Tibial nerve (tissue), 4 donors: ENCODE measurements around the gene MBNL2. TPM values are rescaled to one million over a fixed set of nuclear protein-coding genes. Genes with fewer than 3 reads are reported as not detected.

Experiments used
- DNase-seq, 2 donors: peaks; one replicate each; pipeline ENCODE4 v3.0.0-alpha.2; 2019; ENCODE audit warnings: low spot score in 2 of 2
- H3K27ac ChIP-seq, 4 donors: fragments of 200-600 bp; sonication (generic) in 3 of 4; one replicate each; pipeline ENCODE4 v1.5.1; 2017 to 2019; ENCODE audit warnings: mild to moderate bottlenecking in 1 of 4
- H3K27me3 ChIP-seq, 2 donors: fragments of 200-600 bp; sonication (generic) in 1 of 2; one replicate each; pipeline versions ENCODE4 v1.5.1 to v1.6.0; 2017 to 2019
- H3K36me3 ChIP-seq, 3 donors: fragments of 200-600 bp; sonication (generic); one replicate each; pipeline ENCODE4 v1.5.1; 2018 to 2019
- H3K4me1 ChIP-seq, 4 donors: fragments of 200-600 bp; sonication (generic) in 3 of 4; one replicate each; pipeline ENCODE4 v1.5.1; 2017 to 2019
- H3K4me3 ChIP-seq, 4 donors: fragments of 200-600 bp; sonication (generic) in 3 of 4; one replicate each; pipeline ENCODE4 v1.5.1; 2017 to 2019; ENCODE audit warnings: mild to moderate bottlenecking in 1 of 4, moderate library complexity in 1 of 4
- H3K9me3 ChIP-seq, 4 donors: fragments of 200-600 bp; sonication (generic) in 3 of 4; one replicate each; pipeline ENCODE4 v1.5.1; 2017 to 2019
- EP300 ChIP-seq, 2 donors: sonication (generic); formaldehyde crosslinking; IDR thresholded peaks; one replicate each; pipeline ENCODE4 v1.6.1; 2017; ENCODE audit warnings: antibody characterized with exemption in 2 of 2, mild to moderate bottlenecking in 1 of 2
- POLR2A ChIP-seq, 2 donors: fragments of 450-650 bp; IDR thresholded peaks; one replicate each; pipeline ENCODE4 v1.6.1; 2017; ENCODE audit warnings: antibody characterized with exemption in 2 of 2, mild to moderate bottlenecking in 2 of 2, moderate library complexity in 2 of 2
- WGBS, 2 donors: methylation state at CpG; one replicate each; pipeline ENCODE4 v1.1.5; 2018; 5-methylcytosine and 5-hydroxymethylcytosine counted together
- total RNA-seq, 4 donors: library from RNA; depleted of rRNA; stranded (reverse); fragments of >200 nt; gene quantifications; one replicate each; pipeline ENCODE4 v1.1.0, GENCODE V29; 2016
- TF ChIP-seq, protein P1 (sequence below), 5 experiments: fragments of 200-600 bp in 3 of 5; fragments of 450-650 bp in 2 of 5; sonication (generic) in 3 of 5; IDR thresholded peaks; one replicate each; pipeline ENCODE4 v1.5.1; 2016 to 2019; ENCODE audit warnings: antibody characterized with exemption in 5 of 5, mild to moderate bottlenecking in 3 of 5, moderate library complexity in 2 of 5

MBNL2 gene
- total RNA-seq, 4 donors from 2014 or later: 87.9 to 126 (median 95.5) TPM

DNA sequence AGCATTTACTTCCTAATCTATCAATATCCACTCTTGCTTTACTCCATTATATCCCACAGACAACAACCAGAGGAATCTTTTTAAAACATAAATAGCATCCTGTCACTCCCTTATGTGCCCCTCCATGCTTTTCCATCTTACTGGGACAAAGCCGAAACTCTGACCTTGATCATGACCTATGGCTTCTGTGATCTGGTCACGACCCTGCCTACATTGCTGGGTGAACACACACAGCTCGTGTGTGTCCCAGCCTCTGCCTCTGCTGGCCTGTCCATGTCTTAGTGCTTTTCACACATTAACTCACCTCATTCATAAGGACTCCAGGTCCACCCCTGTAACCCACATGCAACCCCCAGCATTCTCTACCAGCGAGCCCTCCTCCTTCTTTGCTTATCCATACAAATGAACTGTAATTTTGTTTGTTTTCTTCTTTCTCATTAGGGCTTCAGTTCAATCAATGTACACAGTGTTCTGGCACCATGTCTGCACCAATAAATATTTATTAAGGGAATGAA, 115.9 kb downstream of the MBNL2 start:
- no peak for TF ChIP-seq POLR2A (IDR thresholded peaks at IDR 0.05)
- TF ChIP-seq EP300 (IDR thresholded peaks at IDR 0.05): no peak
- TF ChIP-seq, protein P1, sequence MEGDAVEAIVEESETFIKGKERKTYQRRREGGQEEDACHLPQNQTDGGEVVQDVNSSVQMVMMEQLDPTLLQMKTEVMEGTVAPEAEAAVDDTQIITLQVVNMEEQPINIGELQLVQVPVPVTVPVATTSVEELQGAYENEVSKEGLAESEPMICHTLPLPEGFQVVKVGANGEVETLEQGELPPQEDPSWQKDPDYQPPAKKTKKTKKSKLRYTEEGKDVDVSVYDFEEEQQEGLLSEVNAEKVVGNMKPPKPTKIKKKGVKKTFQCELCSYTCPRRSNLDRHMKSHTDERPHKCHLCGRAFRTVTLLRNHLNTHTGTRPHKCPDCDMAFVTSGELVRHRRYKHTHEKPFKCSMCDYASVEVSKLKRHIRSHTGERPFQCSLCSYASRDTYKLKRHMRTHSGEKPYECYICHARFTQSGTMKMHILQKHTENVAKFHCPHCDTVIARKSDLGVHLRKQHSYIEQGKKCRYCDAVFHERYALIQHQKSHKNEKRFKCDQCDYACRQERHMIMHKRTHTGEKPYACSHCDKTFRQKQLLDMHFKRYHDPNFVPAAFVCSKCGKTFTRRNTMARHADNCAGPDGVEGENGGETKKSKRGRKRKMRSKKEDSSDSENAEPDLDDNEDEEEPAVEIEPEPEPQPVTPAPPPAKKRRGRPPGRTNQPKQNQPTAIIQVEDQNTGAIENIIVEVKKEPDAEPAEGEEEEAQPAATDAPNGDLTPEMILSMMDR (IDR thresholded peaks at IDR 0.05): no peak
- H3K4me1 ChIP-seq: peaks cover 0 to 86% (median 33%) of the 10 kb centered on the region in 4 donors
- no peaks in the 10 kb centered on the region for H3K9me3 ChIP-seq
- H3K27me3 ChIP-seq: no peaks in the 10 kb centered on the region
- H3K4me3 ChIP-seq: no peak overlapping the region
- H3K36me3 ChIP-seq: peaks cover 0 to 9% (median 0%) of the 10 kb centered on the region in 3 donors
- 43 to 58% methylated on average over 4 of the region's 4 CpGs for WGBS, 2 donors
- no peak for DNase-seq
- H3K27ac ChIP-seq: peak overlapping the region; percentile 2 to 83 (median 53)

DNA sequence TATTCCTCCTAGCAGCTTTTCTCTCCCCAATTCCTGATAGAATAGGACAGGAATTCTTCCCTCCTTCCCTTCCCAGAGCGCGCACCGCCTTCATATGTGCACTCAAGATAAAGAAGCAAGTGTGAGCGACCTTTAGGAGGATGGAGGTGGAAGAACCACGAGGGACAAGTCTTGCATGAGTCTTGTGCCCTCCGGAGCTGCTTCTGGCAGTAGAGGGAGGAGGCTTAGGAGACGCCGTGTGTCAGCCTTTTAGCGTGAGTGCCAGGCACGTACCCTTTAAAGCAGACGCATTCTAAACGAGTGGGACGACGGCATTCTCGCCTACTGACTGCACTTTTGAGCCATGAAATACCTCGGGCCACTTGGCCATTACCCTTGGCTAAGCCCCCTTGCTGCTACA, 116.4 kb downstream of the MBNL2 start:
- 58 to 60% methylated on average over 16 of the region's 16 CpGs for WGBS, 2 donors
- TF ChIP-seq, protein P1 (IDR thresholded peaks at IDR 0.05): no peak
- TF ChIP-seq EP300 (IDR thresholded peaks at IDR 0.05) (peak in 1 of 2 donors; percentile 81), POLR2A (IDR thresholded peaks at IDR 0.05) (peak in 1 of 2 donors; percentile 23)
- peak overlapping the region; percentile 2 to 83 (median 54) for H3K27ac ChIP-seq
- peaks cover 0 to 80% (median 30%) of the 10 kb centered on the region in 4 donors for H3K4me1 ChIP-seq
- H3K4me3 ChIP-seq: no peak overlapping the region
- H3K9me3 ChIP-seq: no peaks in the 10 kb centered on the region
- no peaks in the 10 kb centered on the region for H3K27me3 ChIP-seq
- DNase-seq: no peak
- H3K36me3 ChIP-seq: peaks cover 0 to 14% (median 0%) of the 10 kb centered on the region in 3 donors

DNA sequence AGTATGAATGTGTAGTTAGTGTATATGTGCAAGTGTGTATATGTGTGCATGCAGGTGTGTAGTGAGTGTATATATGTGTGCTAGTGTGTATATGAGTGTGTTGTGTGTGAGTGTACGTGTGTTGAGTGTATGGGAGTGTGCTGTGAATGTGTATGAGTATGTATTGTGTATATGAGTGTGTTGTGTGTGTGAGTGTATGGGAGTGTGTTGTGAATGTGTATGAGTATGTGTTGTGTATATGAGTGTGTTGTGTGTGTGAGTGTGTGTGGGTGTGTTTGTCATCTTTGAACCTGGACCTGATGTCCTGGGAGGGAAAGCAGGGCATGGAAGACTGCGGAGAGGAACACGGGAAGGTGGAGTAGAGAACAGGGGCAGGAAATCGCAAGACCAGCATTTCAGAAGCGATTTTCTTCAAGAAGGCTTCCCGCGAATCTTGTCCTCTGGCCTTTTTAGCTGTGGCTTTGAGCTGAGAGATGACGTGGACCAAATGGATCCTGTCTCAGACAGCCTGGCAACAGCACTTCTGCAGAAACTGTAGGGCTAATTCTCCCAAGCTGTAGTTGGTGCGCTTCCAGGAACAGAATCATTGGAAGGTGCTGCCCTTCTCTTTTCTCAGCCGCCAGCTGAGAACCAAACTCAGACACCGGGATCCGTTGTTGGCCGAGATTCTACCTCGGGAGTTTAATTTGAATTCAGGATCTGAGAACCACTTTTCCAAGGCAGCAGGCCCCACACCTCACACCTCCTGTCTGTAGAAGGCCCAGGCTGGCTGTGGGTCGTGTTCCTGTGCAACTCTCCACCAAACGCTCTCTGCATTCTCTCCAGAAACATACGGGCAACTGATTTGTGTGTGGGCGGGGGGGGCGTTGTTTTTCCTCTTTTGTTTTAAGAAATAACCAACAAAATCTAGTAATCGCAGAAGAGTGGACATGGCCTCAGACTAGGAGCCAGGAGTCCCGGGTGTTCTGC, 117.2 kb downstream of the MBNL2 start:
- Histone ChIP-seq H3K4me3 (no peak overlapping the region), H3K4me1 (peaks cover 2 to 79% (median 28%) of the 10 kb centered on the region in 4 donors), H3K27me3 (no peaks in the 10 kb centered on the region), H3K27ac (peak overlapping the region; percentile 28 to 83 (median 73)), H3K9me3 (no peaks in the 10 kb centered on the region), H3K36me3 (peaks cover 0 to 19% (median 0%) of the 10 kb centered on the region in 3 donors)
- 37 to 47% methylated on average over 21 of the region's 21 CpGs for WGBS, 2 donors
- DNase-seq: peak in 1 of 2 donors; percentile 36
- peak in 1 of 2 donors; percentile 31 for TF ChIP-seq EP300 (IDR thresholded peaks at IDR 0.05)
- TF ChIP-seq, protein P1 (IDR thresholded peaks at IDR 0.05): no peak
- no peak for TF ChIP-seq POLR2A (IDR thresholded peaks at IDR 0.05)

DNA sequence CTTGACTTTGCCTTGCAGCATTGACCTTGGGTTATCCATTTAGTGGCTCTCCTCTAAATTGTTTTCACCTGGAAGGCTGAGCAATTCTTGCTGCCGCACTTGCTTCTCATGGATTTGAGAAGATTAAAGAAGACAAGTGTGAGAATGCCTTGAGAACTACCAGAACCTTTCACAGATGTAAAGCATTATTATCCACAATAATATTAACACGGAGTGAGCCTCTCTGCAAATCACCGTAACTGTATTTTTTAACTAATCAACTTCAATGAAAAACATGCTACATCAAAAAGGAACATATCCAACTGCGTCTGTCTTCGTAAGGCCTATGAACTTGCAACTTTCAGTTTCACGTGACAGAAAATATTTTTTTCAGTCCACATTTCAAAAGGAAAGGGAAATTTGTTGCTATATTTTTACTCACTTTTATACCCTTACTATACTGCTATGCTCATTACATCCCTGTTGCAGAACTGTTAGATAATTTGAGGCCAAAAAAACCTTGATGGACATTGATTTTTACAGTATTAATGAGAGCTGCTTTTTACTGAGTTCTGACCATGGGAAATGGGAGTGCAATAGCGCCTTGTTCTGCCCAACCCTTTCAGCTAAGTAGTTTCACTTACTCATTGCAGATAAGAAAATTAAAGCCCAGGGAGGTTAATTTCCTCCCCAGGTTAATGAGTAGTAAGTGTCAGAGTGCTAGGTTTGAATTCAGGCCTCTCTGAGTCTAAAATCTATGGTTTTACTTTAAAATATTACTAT, 118.0 kb downstream of the MBNL2 start:
- TF ChIP-seq EP300 (IDR thresholded peaks at IDR 0.05) (no peak), POLR2A (IDR thresholded peaks at IDR 0.05) (no peak)
- TF ChIP-seq, protein P1 (IDR thresholded peaks at IDR 0.05): no peak
- no peak overlapping the region for H3K4me3 ChIP-seq

More for the DNA sequence above, 118.0 kb downstream of the MBNL2 start:
- Histone ChIP-seq H3K4me1 (peaks cover 7 to 79% (median 27%) of the 10 kb centered on the region in 4 donors), H3K27ac (peak overlapping the region in 3 of 4 donors; percentile 67 to 83 (median 79)), H3K36me3 (peaks cover 0 to 19% (median 0%) of the 10 kb centered on the region in 3 donors), H3K9me3 (no peaks in the 10 kb centered on the region), H3K27me3 (no peaks in the 10 kb centered on the region)
- 51 to 53% methylated on average over 7 of the region's 7 CpGs for WGBS, 2 donors
- no peak for DNase-seq
